ENCODE data around the gene DCPS. TPM values are rescaled to one million over a fixed set of nuclear protein-coding genes. Genes with fewer than 3 reads are reported as not detected.

Gene DCPS
- total and polyA plus RNA-seq, 2 of the 4 experiments (the other 2 are of a cell fraction): 19.7 to 34.8 TPM

DNA sequence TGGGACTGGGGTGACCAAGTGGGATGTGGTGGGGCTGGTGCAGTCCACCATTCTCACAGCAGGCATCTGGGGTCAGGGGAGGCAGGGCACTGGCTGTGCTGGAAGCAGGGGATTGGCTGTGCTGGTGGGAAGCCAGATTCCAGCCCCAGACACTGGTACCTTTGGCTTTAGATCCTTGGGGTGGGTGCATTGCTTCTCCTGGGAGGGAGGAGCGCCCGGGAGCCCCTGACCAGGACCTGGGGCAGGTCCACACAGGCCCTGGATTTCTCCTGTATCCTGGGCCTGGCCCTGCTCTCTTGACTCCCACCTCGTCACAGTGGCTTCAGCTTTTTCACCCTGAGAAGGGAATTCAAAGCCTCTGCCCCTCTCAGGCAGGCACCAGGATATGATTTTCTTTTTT is 90.2 kb downstream of the DCPS start:
- Histone ChIP-seq H3K27me3 (ENCODE audit: control insufficient read depth, insufficient read depth, low read length) (no peaks in the 10 kb centered on the region), H3K4me2 (ENCODE audit: low read depth, low read length) (no peak overlapping the region), H3K56ac (ENCODE audit: extremely low read depth, insufficient read depth, low read length) (no peak overlapping the region), H3K18ac (ENCODE audit: low read depth, low read length) (no peak overlapping the region), H3K4me1 (ENCODE audit: control insufficient read depth, insufficient read depth, low read length) (peaks cover 5% of the 10 kb centered on the region; the same call in 1 of the 2 replicates), H4K8ac (ENCODE audit: low read depth in 2 of 2, low read length in 2 of 2) (no peak overlapping the region), H2BK20ac (ENCODE audit: low read depth, low read length) (no peak overlapping the region), H3K27ac (ENCODE audit: insufficient read depth, low read length) (no peak overlapping the region), H3K79me1 (ENCODE audit: low read depth in 1 of 2, low read length in 2 of 2) (peaks cover 8 to 21% of the 10 kb centered on the region in 2 experiments), H3K23ac (ENCODE audit: low read depth, low read length) (no peak overlapping the region), H3K9ac (ENCODE audit: low read depth, low read length) (no peak overlapping the region), H3K14ac (replicated peaks; ENCODE audit: low read depth, low read length) (no peak overlapping the region), H3K36me3 (ENCODE audit: control insufficient read depth, insufficient read depth, low read length) (no peaks in the 10 kb centered on the region), H3K9me1 (ENCODE audit: insufficient read depth, low read length) (no peaks in the 10 kb centered on the region), H3K9me3 (ENCODE audit: control insufficient read depth, insufficient read depth, low read length) (no peaks in the 10 kb centered on the region), H4K5ac (ENCODE audit: low read depth, low read length) (no peak overlapping the region), H2AK5ac (ENCODE audit: low read depth, low read length) (no peak overlapping the region), H3K4me3 (ENCODE audit: insufficient read depth, low read depth, low read length) (no peak overlapping the region), H4K20me1 (ENCODE audit: insufficient read depth, low read length) (no peaks in the 10 kb centered on the region), H2BK5ac (ENCODE audit: low read depth, low read length, poor library complexity, severe bottlenecking) (no peak overlapping the region), H2AK9ac (replicated peaks; ENCODE audit: low read depth, low read length, poor library complexity) (no peak overlapping the region), H4K91ac (ENCODE audit: insufficient read depth, low read depth, low read length) (no peak overlapping the region), H3K4ac (ENCODE audit: low read depth, low read length) (no peak overlapping the region), H2AFZ (replicated peaks; ENCODE audit: low read length, poor library complexity) (no peak overlapping the region), H2BK15ac (ENCODE audit: low read depth, low read length) (no peak overlapping the region), H2BK120ac (ENCODE audit: low read depth, low read length) (no peak overlapping the region)
- intact Hi-C loops (cut with micrococcal nuclease) (no loop called here), dilution Hi-C loops (cut with HindIII; ENCODE audit: low sequenced_read_pairs, unreplicated experiment) (no loop called here), in situ Hi-C loops (cut with MboI; ENCODE audit: low sequenced_read_pairs) (no loop called here)
- WGBS, 2 experiments (ENCODE audit: extremely low coverage in 2 of 2, insufficient read length in 1 of 2): no CpG with 5 or more reads among the region's 3 CpGs
- ChIA-PET CTCF (no interaction called here), POLR2A (ENCODE audit: unreplicated experiment) (interaction anchor here (0.6 kb wide), 1 partner anchor 23 kb away, joined by 3 read pairs; no protein-coding TSS in a partner anchor)
- TF ChIP-seq, protein P1, sequence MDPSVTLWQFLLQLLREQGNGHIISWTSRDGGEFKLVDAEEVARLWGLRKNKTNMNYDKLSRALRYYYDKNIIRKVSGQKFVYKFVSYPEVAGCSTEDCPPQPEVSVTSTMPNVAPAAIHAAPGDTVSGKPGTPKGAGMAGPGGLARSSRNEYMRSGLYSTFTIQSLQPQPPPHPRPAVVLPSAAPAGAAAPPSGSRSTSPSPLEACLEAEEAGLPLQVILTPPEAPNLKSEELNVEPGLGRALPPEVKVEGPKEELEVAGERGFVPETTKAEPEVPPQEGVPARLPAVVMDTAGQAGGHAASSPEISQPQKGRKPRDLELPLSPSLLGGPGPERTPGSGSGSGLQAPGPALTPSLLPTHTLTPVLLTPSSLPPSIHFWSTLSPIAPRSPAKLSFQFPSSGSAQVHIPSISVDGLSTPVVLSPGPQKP (IDR thresholded peaks at IDR 0.05; ENCODE audit: borderline replicate concordance, low read depth, low read length): no peak
- TF ChIP-seq, protein P2, sequence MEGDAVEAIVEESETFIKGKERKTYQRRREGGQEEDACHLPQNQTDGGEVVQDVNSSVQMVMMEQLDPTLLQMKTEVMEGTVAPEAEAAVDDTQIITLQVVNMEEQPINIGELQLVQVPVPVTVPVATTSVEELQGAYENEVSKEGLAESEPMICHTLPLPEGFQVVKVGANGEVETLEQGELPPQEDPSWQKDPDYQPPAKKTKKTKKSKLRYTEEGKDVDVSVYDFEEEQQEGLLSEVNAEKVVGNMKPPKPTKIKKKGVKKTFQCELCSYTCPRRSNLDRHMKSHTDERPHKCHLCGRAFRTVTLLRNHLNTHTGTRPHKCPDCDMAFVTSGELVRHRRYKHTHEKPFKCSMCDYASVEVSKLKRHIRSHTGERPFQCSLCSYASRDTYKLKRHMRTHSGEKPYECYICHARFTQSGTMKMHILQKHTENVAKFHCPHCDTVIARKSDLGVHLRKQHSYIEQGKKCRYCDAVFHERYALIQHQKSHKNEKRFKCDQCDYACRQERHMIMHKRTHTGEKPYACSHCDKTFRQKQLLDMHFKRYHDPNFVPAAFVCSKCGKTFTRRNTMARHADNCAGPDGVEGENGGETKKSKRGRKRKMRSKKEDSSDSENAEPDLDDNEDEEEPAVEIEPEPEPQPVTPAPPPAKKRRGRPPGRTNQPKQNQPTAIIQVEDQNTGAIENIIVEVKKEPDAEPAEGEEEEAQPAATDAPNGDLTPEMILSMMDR (conservative IDR thresholded peaks at IDR 0.05; ENCODE audit: low read depth, low read length): no peak
- TF ChIP-seq, protein P3, sequence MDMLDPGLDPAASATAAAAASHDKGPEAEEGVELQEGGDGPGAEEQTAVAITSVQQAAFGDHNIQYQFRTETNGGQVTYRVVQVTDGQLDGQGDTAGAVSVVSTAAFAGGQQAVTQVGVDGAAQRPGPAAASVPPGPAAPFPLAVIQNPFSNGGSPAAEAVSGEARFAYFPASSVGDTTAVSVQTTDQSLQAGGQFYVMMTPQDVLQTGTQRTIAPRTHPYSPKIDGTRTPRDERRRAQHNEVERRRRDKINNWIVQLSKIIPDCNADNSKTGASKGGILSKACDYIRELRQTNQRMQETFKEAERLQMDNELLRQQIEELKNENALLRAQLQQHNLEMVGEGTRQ (IDR thresholded peaks at IDR 0.05; ENCODE audit: low read depth, low read length): no peak
- TF ChIP-seq POLR2A (IDR thresholded peaks at IDR 0.05; ENCODE audit: low read depth, low read length) (no peak), NFE2L2 (IDR thresholded peaks at IDR 0.05; ENCODE audit: low read depth, low read length) (no peak), RCOR1 (IDR thresholded peaks at IDR 0.05; ENCODE audit: insufficient replicate concordance, low read length) (no peak), CEBPB (IDR thresholded peaks at IDR 0.05; ENCODE audit: low read depth, low read length) (no peak), FOS (IDR thresholded peaks at IDR 0.05; ENCODE audit: low read depth, low read length) (no peak), MAZ (IDR thresholded peaks at IDR 0.05; ENCODE audit: borderline replicate concordance, low read depth, low read length) (no peak), CHD1 (IDR thresholded peaks at IDR 0.05; ENCODE audit: low read depth, low read length) (no peak), RFX5 (IDR thresholded peaks at IDR 0.05; ENCODE audit: low read depth, low read length) (no peak), BHLHE40 (IDR thresholded peaks at IDR 0.05; ENCODE audit: low read depth, low read length) (no peak), MXI1 (IDR thresholded peaks at IDR 0.05; ENCODE audit: borderline replicate concordance, low read depth, low read length) (no peak)
- BruUV-seq (replicated peaks): no TSS peak
- ATAC-seq (ENCODE audit: low read depth): no peak
- no peak for DNase-seq

All from IMR-90 (cell line).